Measurements from ENCODE around the gene PPME1. TPM values are rescaled to one million over a fixed set of nuclear protein-coding genes. Genes with fewer than 3 reads are reported as not detected.

The PPME1 gene
- total and polyA plus RNA-seq, 8 donors = 2.0 to 31.0 (median 18.2) TPM

GRCh38 chr11:74257959-74258553, 87.0 kb downstream of the PPME1 start:
- Histone ChIP-seq H3K9me3 (no peaks in the 10 kb centered on the region), H3K27ac (no peak overlapping the region), H3K4me3 (no peak overlapping the region), H3K27me3 (peaks cover 0 to 3% (median 0%) of the 10 kb centered on the region in 3 donors), H3K4me1 (peaks cover 0 to 16% (median 11%) of the 10 kb centered on the region in 4 donors), H3K36me3 (peaks cover 13 to 24% (median 23%) of the 10 kb centered on the region in 4 donors)
- TF ChIP-seq POLR2A (IDR thresholded peaks at IDR 0.05) = no peak
- no peak for TF ChIP-seq EP300 (IDR thresholded peaks at IDR 0.05)
- no peak for TF ChIP-seq POLR2AphosphoS5 (IDR thresholded peaks at IDR 0.05)
- no peak for TF ChIP-seq CTCF (IDR thresholded peaks at IDR 0.05)
- peak; percentile 71 to 80 for DNase-seq
- intact Hi-C loops (cut with DNase I; ENCODE audit: low total_unique reads) = loop anchor here (5.0 kb wide), 1 partner anchor 189 kb away; no protein-coding TSS in a partner anchor
- 31 to 45% (median 33%) methylated on average over 4 of the region's 4 CpGs for WGBS, 5 donors

GRCh38 chr11:74262725-74263124, 91.6 kb downstream of the PPME1 start:
- no peak for DNase-seq
- TF ChIP-seq POLR2AphosphoS5 (IDR thresholded peaks at IDR 0.05) (no peak), EP300 (IDR thresholded peaks at IDR 0.05) (no peak), CTCF (IDR thresholded peaks at IDR 0.05) (no peak), POLR2A (IDR thresholded peaks at IDR 0.05) (no peak)
- Histone ChIP-seq H3K27me3 (peaks cover 0 to 3% (median 0%) of the 10 kb centered on the region in 3 donors), H3K9me3 (no peaks in the 10 kb centered on the region), H3K36me3 (no peaks in the 10 kb centered on the region), H3K27ac (no peak overlapping the region), H3K4me3 (no peak overlapping the region), H3K4me1 (peaks cover 0 to 8% (median 8%) of the 10 kb centered on the region in 4 donors)
- intact Hi-C loops (cut with DNase I; ENCODE audit: low total_unique reads) = no loop called here
- WGBS, 5 donors = 81 to 97% (median 90%) methylated on average over 2 of the region's 2 CpGs

- TF ChIP-seq POLR2AphosphoS5 (IDR thresholded peaks at IDR 0.05) (no peak), POLR2A (IDR thresholded peaks at IDR 0.05) (no peak), CTCF (IDR thresholded peaks at IDR 0.05) (no peak), EP300 (IDR thresholded peaks at IDR 0.05) (no peak)
- Histone ChIP-seq H3K27ac (no peak overlapping the region), H3K36me3 (no peaks in the 10 kb centered on the region), H3K4me1 (peaks cover 0 to 4% (median 0%) of the 10 kb centered on the region in 4 donors), H3K27me3 (peaks cover 0 to 3% (median 0%) of the 10 kb centered on the region in 3 donors), H3K4me3 (no peak overlapping the region), H3K9me3 (no peaks in the 10 kb centered on the region)
- intact Hi-C loops (cut with DNase I; ENCODE audit: low total_unique reads) = no loop called here
- DNase-seq = no peak
- WGBS, 5 donors = 70 to 97% (median 94%) methylated on average over 1 of the region's 1 CpG; no CpG with 5 or more reads in 1 of the 5 donors
These were observed 94.2 kb downstream of the PPME1 start for GRCh38 chr11:74265256-74265655.

GRCh38 chr11:74267014-74267413, 95.9 kb downstream of the PPME1 start:
- Histone ChIP-seq H3K27me3 (peaks cover 0 to 3% (median 0%) of the 10 kb centered on the region in 3 donors), H3K27ac (no peak overlapping the region), H3K36me3 (no peaks in the 10 kb centered on the region), H3K4me1 (peaks cover 0 to 4% (median 0%) of the 10 kb centered on the region in 4 donors), H3K9me3 (no peaks in the 10 kb centered on the region), H3K4me3 (no peak overlapping the region)
- TF ChIP-seq POLR2A (IDR thresholded peaks at IDR 0.05) (no peak), EP300 (IDR thresholded peaks at IDR 0.05) (no peak), POLR2AphosphoS5 (IDR thresholded peaks at IDR 0.05) (no peak), CTCF (IDR thresholded peaks at IDR 0.05) (no peak)
- intact Hi-C loops (cut with DNase I; ENCODE audit: low total_unique reads) = no loop called here
- no peak for DNase-seq
- 88 to 98% (median 92%) methylated on average over 6 of the region's 6 CpGs for WGBS, 5 donors

All from stomach (tissue), 9 donors.